ENCODE results near the gene CADPS2. TPM values are rescaled to one million over a fixed set of nuclear protein-coding genes. Genes with fewer than 3 reads are reported as not detected.

The CADPS2 gene
- total and polyA plus RNA-seq, 10 of the 15 experiments (the other 5 are each of a cell fraction or from before 2014, with no cell fraction given): 0.05 to 7.5 (median 0.25) TPM

GRCh38 chr7:122638459-122638858, 247.8 kb downstream of the CADPS2 start (continued):
- peak; percentile 65 for TF ChIP-seq CUX1 (IDR thresholded peaks at IDR 0.05; ENCODE audit: insufficient replicate concordance, low read depth, low read length)
- no peak for TF ChIP-seq CEBPZ (IDR thresholded peaks at IDR 0.05; ENCODE audit: low read depth, low read length)
- peak; percentile 91 for TF ChIP-seq MEF2B (IDR thresholded peaks at IDR 0.05; ENCODE audit: partially characterized antibody, poor library complexity, severe bottlenecking)
- no peak for TF ChIP-seq SREBF1 (IDR thresholded peaks at IDR 0.05; ENCODE audit: low read length)
- TF ChIP-seq ZNF687 (IDR thresholded peaks at IDR 0.05): peak; percentile 64; the same call in 1 of the 2 replicates
- no peak for TF ChIP-seq ZBTB40 (IDR thresholded peaks at IDR 0.05; ENCODE audit: borderline replicate concordance)
- TF ChIP-seq NR2C2 (IDR thresholded peaks at IDR 0.05; ENCODE audit: borderline replicate concordance, control insufficient read depth, insufficient read length, low read depth): no peak
- TF ChIP-seq CBX3 (IDR thresholded peaks at IDR 0.05; ENCODE audit: borderline replicate concordance, low read depth): no peak
- TF ChIP-seq RELA (IDR thresholded peaks at IDR 0.05; ENCODE audit: borderline replicate concordance, partially characterized antibody): peak; percentile 34
- no peak for TF ChIP-seq POLR2AphosphoS5 (IDR thresholded peaks at IDR 0.05; ENCODE audit: low read length)
- TF ChIP-seq MTA2 (IDR thresholded peaks at IDR 0.05; ENCODE audit: low read depth): 0 out of 2 replicates have a peak, but pooled peaks have one; percentile 18
- peak; percentile 50 for TF ChIP-seq IKZF1 (conservative IDR thresholded peaks at IDR 0.05)
- no peak for TF ChIP-seq KLF5 (IDR thresholded peaks at IDR 0.05; ENCODE audit: partially characterized antibody)
